Pulmonary artery endothelial cell (primary cell): ENCODE data around the gene PEX16. TPM values are rescaled to one million over a fixed set of nuclear protein-coding genes. Genes with fewer than 3 reads are reported as not detected.

Source experiments
- DNase-seq: peaks from one replicate; pipeline ENCODE4 v3.0.0-alpha.2; 2011; ENCODE audit warnings: low read depth, low spot score
- total RNA-seq: library from RNA; depleted of rRNA; stranded (reverse); fragments of >200 nt; gene quantifications from 2 replicates; pipeline ENCODE4 v1.2.3, GENCODE V29; 2014

PEX16 gene
- total RNA-seq, 1 donor from 2014 or later: 30.5 TPM

GRCh38 chr11:45879803-45880686, 37.6 kb downstream of the PEX16 start:
- DNase-seq: no peak

GRCh38 chr11:45877845-45878244, 39.8 kb downstream of the PEX16 start:
- DNase-seq: no peak

GRCh38 chr11:45877221-45877620, 40.5 kb downstream of the PEX16 start:
- DNase-seq: no peak

- DNase-seq: no peak
Observed at GRCh38 chr11:45876401-45876800, 41.3 kb downstream of the PEX16 start.

GRCh38 chr11:45872651-45873356, 44.9 kb downstream of the PEX16 start:
- DNase-seq: no peak

GRCh38 chr11:45871638-45872037, 46.0 kb downstream of the PEX16 start:
- DNase-seq: no peak

GRCh38 chr11:45870706-45871105, 47.0 kb downstream of the PEX16 start:
- DNase-seq: no peak

- no peak for DNase-seq
Observed at GRCh38 chr11:45869551-45869950, 48.1 kb downstream of the PEX16 start.

GRCh38 chr11:45864041-45864440, 53.6 kb downstream of the PEX16 start:
- no peak for DNase-seq

- no peak for DNase-seq
Observed at GRCh38 chr11:45860764-45861510, 56.7 kb downstream of the PEX16 start.

GRCh38 chr11:45860348-45860747, 57.3 kb downstream of the PEX16 start:
- DNase-seq: no peak

Other genes with a start within 250 kb of the PEX16 start
- gene SLC35C1, start 112.7 kb downstream of the PEX16 start, total RNA-seq: 5.9 and 6.7 TPM in 2 replicates
- gene CRY2, start 70.4 kb downstream of the PEX16 start, total RNA-seq: 6.8 and 9.2 TPM in 2 replicates
- gene MAPK8IP1, start 32.2 kb downstream of the PEX16 start, total RNA-seq: 5.1 and 5.5 TPM in 2 replicates
- 0.40 and 0.88 TPM in 2 replicates for gene FREY1, start 10.6 kb downstream of the PEX16 start, total RNA-seq
- not detected in 2 replicates for gene LARGE2, start 4.8 kb upstream of the PEX16 start, total RNA-seq
- gene PHF21A, start 203.6 kb upstream of the PEX16 start, total RNA-seq: 5.4 TPM in 2 replicates